Subcutaneous adipose tissue (tissue), 4 donors: ENCODE data around the gene DOCK7. TPM values are rescaled to one million over a fixed set of nuclear protein-coding genes. Genes with fewer than 3 reads are reported as not detected.

Source experiments
- total RNA-seq, 4 donors: library from RNA; depleted of rRNA; stranded (reverse); fragments of >200 nt; gene quantifications; one replicate each; pipeline ENCODE4 v1.1.0, GENCODE V29; 2016
- TF ChIP-seq, protein P1 (sequence below): fragments of 450-650 bp; IDR thresholded peaks from one replicate; pipeline ENCODE4 v1.5.1; 2016; ENCODE audit warnings: low read depth, mild to moderate bottlenecking, control low read depth, antibody characterized with exemption, moderate library complexity

Gene DOCK7
- total RNA-seq, 4 donors from 2014 or later = 36.7 to 65.4 (median 59.7) TPM

DNA sequence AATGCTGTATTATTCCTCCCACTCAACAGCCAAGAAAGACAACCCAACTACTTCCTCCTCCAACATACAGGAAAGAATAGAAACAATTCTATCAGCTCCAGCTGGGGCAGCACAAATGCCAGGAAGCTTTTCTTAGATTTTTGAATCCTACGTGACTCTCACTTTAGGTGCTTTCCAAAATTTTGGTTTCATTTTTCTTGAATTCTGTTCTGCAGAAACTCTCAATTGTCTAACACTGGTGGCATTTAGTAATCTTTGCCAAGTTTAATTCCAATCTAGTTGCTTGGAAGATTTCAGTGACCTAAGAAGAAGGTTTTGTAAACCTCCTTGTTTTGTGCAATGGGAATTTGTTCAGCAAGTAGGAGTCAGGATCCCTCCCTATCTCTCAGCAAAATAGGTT is 37.1 kb upstream of the DOCK7 start:
- TF ChIP-seq, protein P1, sequence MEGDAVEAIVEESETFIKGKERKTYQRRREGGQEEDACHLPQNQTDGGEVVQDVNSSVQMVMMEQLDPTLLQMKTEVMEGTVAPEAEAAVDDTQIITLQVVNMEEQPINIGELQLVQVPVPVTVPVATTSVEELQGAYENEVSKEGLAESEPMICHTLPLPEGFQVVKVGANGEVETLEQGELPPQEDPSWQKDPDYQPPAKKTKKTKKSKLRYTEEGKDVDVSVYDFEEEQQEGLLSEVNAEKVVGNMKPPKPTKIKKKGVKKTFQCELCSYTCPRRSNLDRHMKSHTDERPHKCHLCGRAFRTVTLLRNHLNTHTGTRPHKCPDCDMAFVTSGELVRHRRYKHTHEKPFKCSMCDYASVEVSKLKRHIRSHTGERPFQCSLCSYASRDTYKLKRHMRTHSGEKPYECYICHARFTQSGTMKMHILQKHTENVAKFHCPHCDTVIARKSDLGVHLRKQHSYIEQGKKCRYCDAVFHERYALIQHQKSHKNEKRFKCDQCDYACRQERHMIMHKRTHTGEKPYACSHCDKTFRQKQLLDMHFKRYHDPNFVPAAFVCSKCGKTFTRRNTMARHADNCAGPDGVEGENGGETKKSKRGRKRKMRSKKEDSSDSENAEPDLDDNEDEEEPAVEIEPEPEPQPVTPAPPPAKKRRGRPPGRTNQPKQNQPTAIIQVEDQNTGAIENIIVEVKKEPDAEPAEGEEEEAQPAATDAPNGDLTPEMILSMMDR = no peak

DNA sequence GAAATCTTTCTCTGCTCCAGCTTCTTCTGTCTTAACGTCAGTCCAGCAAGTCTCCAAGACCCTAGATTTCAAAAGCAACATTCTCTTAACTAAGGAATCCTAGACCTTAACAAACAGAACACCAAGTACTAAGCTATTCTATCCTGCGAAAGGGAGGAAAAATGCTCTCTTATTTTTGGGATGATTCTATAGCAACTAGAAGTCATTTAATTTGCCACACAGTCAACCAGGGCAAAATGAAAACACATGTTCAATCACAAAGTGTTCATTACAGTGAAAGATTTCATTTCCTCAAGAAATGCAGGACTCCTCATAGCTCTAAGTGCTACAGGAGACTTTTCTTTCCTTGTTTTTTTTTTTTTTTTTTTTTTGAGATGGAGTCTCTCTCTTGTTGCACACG is 36.2 kb upstream of the DOCK7 start:
- TF ChIP-seq, protein P1 = no peak

- TF ChIP-seq, protein P1 = no peak
Observed at GRCh38 chr1:62723883-62724282, 35.7 kb upstream of the DOCK7 start.

- TF ChIP-seq, protein P1 = no peak
Observed at GRCh38 chr1:62722796-62723195, 34.6 kb upstream of the DOCK7 start.

DNA sequence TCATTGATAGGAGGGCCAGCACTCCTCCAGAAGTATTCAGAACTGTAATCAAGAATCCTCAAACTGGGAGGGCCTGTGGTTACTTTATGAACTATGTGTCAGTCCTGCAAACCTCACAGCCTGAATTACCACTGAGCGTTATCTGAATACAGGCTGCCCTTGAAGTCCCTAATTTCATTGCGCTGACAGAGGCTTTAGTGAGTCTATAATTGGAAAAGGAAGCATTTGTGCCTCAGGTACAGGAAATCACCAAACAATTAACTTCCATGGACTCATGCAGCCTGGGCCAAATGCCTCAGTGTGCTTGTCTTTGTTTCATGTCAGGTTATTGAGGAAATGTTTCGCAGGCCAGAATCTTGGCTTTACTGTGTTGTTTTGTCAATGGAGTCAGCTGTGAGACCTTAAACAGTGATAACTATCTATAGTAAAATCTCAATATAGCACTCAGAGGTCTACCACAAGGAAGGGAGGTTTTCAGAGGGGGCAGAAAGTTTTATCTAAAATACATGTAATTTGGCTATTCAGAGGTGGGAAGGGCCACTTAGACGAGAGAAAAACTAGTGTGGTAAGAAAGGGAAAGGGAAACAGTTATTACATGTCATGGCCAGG is 32.9 kb upstream of the DOCK7 start:
- TF ChIP-seq, protein P1 = no peak

DNA sequence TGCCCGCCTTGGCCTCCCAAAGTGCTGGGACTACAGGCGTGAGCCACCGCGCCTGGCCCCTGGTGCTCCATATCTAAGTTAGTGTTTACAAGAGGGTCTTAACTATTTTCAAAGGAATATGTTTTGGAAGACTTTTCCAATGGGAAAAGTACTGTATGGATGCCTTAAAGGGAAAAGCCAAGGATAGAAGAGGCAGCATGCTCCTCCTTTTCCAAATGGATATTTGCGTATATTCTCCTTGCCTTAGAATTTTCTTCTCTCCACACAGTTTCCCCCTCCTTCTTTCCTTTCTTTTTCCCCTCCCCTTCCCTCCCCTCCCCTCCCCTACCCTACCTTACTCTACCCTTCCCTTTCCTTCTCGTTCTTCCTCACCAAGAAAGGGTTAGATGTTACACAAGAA is 29.3 kb upstream of the DOCK7 start:
- TF ChIP-seq, protein P1 = no peak

GRCh38 chr1:62716397-62716796 is 28.2 kb upstream of the DOCK7 start:
- TF ChIP-seq, protein P1 = no peak
